Mucosa of descending colon (tissue), 3 donors: ENCODE results near the gene SLC25A53. TPM values are rescaled to one million over a fixed set of nuclear protein-coding genes. Genes with fewer than 3 reads are reported as not detected.
"Not testable (repeated sequence)": the region's sequence is repeated elsewhere in the genome, so short reads cannot be mapped to it uniquely, and the experiment has no call there.

Experiments used
- ATAC-seq: fragments of 200-7000 bp; cut with Tn5 transposase; one replicate; pipeline ENCODE4 v1.9.1; 2020; ENCODE audit warnings: mild to moderate bottlenecking, moderate library complexity
- DNase-seq, 3 donors: peaks; one replicate each; pipeline ENCODE4 v3.0.0-alpha.2; 2020
- H3K36me3 ChIP-seq: fragments of 200-600 bp; one replicate; pipeline ENCODE4 v1.8.0; 2021; ENCODE audit warnings: low read depth, mild to moderate bottlenecking
- H3K4me1 ChIP-seq: fragments of 200-600 bp; one replicate; pipeline ENCODE4 v1.8.0; 2021; ENCODE audit warnings: low read depth, mild to moderate bottlenecking
- H3K4me3 ChIP-seq: fragments of 200-600 bp; one replicate; pipeline ENCODE4 v1.8.0; 2021; ENCODE audit warnings: mild to moderate bottlenecking
- H3K9me3 ChIP-seq: fragments of 200-600 bp; one replicate; pipeline ENCODE4 v1.8.0; 2021; ENCODE audit warnings: mild to moderate bottlenecking
- intact Hi-C, 2 donors: fragments of 100-400 bp; cut with DNase I in 1 of 2; cut with micrococcal nuclease in 1 of 2; formaldehyde crosslinking; loops; one replicate each; pipeline versions ENCODE4 v1.11.0 to v1.11.1; 2022; cut with DNase I, micrococcal nuclease
- total RNA-seq, 3 donors: library from RNA; stranded (reverse); fragmentation: NEBNext Ultra II Directional in 2 of 3; extraction: Animal tissue kit (Norgen Biotek cat#: 25700) in 2 of 3; gene quantifications; one replicate each; pipeline versions ENCODE4 v1.2.1 to v1.2.4, GENCODE V29; 2021 to 2023
- TF ChIP-seq, protein P1 (sequence below): fragments of 200-600 bp; IDR thresholded peaks from one replicate; pipeline ENCODE4 v1.8.0; 2022; ENCODE audit warnings: antibody characterized with exemption, mild to moderate bottlenecking
- donor health status: DM: no; HTN: no; CAD: no; lungs with moderate emphysema.
- donor health status: DM: no; HTN: no; CAD: no.
- donor health status: DM: no; HTN: yes; CAD: no.

The SLC25A53 gene
- total RNA-seq, 3 donors from 2014 or later: 7.2 to 18.0 (median 8.5) TPM

DNA sequence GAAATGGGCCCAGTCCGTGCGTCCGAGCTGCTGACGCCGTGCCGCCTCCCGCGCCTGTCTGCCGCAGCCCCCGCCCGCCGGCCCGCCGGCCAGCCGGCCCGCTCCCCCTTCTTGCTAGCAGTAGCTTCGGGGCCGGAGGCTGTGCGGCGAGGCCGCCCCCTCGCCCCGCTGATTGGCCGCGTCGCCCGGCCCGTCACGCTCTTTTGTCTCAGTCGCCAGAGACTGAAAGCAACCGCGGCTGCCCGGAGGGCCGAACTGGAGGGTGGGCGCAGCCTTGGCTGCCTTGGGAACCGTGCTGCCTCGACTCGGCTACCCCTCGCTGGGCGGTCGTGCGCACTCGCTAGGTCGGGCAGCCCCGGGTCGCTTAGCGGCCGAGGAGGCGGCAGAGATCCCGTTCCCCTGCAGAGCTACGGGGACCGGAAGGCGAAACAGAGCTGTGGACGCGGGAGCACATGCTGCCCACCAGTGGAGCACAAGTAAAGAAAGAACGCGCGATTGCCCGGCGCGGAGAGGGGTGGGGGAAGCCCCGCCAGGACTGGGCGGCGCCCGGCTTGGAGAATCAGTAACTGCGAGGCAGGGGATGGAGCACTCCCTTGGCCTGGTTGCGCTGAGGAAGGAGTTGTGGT is 44.4 kb downstream of the SLC25A53 start, which contains the start of gene ZCCHC18:
Gene ZCCHC18, plus strand, starts transcription at position 198 of the 626 bp plus-strand sequence. CDS start 1,589 bp downstream, outside the sequence.
- H3K4me1 ChIP-seq: no peaks in the 10 kb centered on the region
- no peaks in the 10 kb centered on the region for H3K9me3 ChIP-seq
- ATAC-seq: peak; percentile 70
- no peak within 1 kb of the TSS for H3K4me3 ChIP-seq
- TF ChIP-seq, protein P1, sequence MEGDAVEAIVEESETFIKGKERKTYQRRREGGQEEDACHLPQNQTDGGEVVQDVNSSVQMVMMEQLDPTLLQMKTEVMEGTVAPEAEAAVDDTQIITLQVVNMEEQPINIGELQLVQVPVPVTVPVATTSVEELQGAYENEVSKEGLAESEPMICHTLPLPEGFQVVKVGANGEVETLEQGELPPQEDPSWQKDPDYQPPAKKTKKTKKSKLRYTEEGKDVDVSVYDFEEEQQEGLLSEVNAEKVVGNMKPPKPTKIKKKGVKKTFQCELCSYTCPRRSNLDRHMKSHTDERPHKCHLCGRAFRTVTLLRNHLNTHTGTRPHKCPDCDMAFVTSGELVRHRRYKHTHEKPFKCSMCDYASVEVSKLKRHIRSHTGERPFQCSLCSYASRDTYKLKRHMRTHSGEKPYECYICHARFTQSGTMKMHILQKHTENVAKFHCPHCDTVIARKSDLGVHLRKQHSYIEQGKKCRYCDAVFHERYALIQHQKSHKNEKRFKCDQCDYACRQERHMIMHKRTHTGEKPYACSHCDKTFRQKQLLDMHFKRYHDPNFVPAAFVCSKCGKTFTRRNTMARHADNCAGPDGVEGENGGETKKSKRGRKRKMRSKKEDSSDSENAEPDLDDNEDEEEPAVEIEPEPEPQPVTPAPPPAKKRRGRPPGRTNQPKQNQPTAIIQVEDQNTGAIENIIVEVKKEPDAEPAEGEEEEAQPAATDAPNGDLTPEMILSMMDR: no peak
- DNase-seq: peak; percentile 15 to 66 (median 50)
- no peaks in the 10 kb centered on the region for H3K36me3 ChIP-seq
- intact Hi-C loops: no loop called here

DNA sequence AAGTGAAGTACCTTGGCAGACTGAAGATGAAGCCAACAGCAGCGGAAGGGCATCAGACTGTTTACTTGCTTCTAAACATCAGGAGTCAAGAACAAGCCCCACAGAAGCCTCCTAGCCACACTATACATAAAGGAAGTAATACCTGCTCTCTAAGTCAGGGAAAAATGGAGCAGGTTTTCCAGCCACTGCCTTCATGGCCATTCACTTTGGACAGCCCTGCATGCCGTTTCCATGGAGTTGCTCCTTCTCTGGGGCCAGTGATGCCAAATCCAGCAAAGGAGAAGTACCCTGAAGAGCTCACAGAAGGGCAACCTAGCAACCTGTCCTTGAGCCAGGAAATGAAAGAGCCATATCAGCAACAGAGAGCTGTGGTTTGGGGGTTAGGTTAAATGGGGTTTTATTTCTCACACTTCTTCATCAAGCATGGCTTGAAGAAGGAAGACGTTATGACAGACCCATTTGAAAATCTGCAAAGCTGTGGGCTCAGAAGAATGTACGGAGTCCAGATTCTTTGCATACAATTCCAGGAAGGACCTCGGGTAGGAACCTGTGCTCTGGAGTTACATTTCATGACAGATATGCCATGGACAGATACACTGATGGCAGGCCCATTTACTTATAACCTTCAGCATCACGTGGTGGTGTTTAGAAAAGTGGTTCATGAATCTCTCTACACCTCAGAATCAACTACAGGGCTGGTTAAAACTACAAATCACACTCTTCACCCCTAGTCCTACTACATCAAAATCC is 46.1 kb downstream of the SLC25A53 start:
- H3K4me3 ChIP-seq, DNase-seq, H3K4me1 ChIP-seq, H3K36me3 ChIP-seq, H3K9me3 ChIP-seq, intact Hi-C loops: not testable (repeated sequence)
- ATAC-seq: peak; percentile 17

DNA sequence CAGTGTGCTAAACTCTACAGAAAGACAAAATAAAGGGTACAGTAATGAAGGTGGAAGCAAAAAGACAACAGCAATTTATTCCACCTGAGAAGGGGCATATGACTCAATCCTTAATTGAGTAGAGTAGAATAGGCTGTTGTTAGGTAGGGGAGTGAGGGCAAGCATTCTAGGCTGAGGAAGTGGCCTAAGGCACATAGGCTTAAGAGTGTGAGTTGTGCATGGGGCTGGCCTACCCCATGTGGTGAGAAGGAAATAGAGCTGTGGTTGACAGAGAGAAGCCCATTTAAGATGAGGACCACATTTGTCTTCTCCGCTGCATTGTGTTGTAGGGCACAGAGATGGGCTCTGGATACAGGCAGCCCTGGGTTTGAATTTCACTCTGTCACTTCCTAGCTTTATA is 47.9 kb downstream of the SLC25A53 start:
- intact Hi-C loops: no loop called here
- ATAC-seq: peak; percentile 8

DNA sequence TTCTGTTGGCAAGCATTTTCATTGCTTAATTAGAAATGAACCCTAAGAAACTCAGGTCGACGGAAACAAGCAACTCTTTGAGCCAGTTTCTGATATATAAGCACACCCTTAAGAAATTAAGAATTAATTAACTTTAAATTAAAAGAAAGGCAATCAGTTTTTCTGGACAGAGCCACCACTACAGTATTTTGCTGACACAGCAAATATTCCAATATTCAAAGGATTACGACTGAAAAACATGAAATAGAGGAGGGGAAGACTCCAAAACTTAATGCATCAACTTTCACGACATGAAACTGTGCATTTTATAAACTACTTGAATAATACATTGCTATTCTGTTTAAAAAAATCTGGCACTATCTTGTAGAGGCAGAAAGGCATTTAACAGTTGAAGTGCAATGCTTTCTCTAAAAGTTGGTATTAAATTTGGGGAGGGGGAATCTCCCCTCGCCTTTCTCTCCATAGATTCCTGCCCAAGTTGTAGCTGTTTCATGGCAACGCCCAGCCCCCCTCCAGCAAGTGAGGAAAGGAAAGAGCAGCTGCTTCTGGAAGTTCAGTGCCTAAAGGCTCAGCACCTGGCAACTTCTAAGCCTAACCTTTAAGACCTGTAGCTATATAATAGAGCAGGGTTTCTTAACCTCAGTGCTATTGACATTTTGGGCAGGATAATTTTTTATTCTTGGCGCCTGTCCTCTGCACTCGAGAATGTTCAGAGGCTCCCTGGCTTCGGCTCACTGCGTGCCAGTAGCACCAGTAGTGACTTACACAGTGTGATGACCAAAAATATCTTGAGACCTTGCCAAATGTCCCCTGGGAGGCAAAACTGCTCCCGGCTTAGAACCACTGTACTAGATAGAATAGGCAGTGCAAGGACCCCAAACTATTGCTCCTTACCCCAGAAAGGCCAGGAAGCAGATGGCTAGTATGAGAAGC is 51.2 kb downstream of the SLC25A53 start:
- intact Hi-C loops: no loop called here
- no peak for ATAC-seq

More for the DNA sequence above, 47.9 kb downstream of the SLC25A53 start:
- Histone ChIP-seq H3K9me3 (no peaks in the 10 kb centered on the region), H3K4me3 (no peak overlapping the region), H3K4me1 (no peaks in the 10 kb centered on the region), H3K36me3 (no peaks in the 10 kb centered on the region)
- no peak for DNase-seq
- TF ChIP-seq, protein P1: no peak

DNA sequence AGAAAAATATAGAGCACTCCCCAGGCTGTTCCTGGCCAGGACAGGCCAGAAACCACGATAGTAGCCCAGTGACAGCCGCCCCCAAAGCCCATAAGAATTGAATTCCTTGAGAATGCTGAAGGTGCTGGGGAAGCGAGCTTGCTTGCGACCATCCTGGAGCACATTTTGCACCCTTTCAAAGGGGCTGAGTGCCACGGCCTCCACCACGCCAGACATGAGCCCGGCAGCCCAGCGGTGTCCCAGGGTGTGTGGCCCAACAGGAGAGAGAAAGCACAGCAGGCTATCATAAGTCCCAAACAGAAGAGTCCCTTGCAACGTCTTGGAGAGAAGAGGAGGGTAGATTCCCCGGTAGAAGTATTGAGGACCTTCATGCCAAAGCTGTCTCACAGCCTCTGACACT is 52.1 kb downstream of the SLC25A53 start:
- no peak overlapping the region for H3K4me3 ChIP-seq
- intact Hi-C loops: no loop called here
- DNase-seq: no peak

More for the DNA sequence above, 51.2 kb downstream of the SLC25A53 start:
- Histone ChIP-seq H3K4me1 (no peaks in the 10 kb centered on the region), H3K36me3 (no peaks in the 10 kb centered on the region), H3K4me3 (no peak overlapping the region), H3K9me3 (no peaks in the 10 kb centered on the region)
- TF ChIP-seq, protein P1: no peak
- no peak for DNase-seq

More for the DNA sequence above, 52.1 kb downstream of the SLC25A53 start:
- Histone ChIP-seq H3K4me1 (no peaks in the 10 kb centered on the region), H3K36me3 (no peaks in the 10 kb centered on the region), H3K9me3 (no peaks in the 10 kb centered on the region)
- no peak for ATAC-seq
- TF ChIP-seq, protein P1: no peak
